C4-2B (cell line): Measurements from ENCODE around the gene HNRNPF.

Experiments
- H3K27ac ChIP-seq: fragments of 450-650 bp; 2 replicates; pipeline ENCODE4 v1.5.1; 2017
- ZFX ChIP-seq: fragments of 450-650 bp; IDR thresholded peaks from 2 replicates; pipeline ENCODE4 v1.6.1; 2017
- TF ChIP-seq, protein P1 (sequence below): fragments of 450-650 bp; conservative IDR thresholded peaks from 2 replicates; pipeline ENCODE4 v1.5.1; 2017; ENCODE audit warnings: mild to moderate bottlenecking

Gene HNRNPF

GRCh38 chr10:43407148-43407575 is 1.8 kb downstream of the HNRNPF start:
- peak overlapping the region; percentile 99 for H3K27ac ChIP-seq
- TF ChIP-seq ZFX, result peak; percentile 64
- TF ChIP-seq, protein P1, sequence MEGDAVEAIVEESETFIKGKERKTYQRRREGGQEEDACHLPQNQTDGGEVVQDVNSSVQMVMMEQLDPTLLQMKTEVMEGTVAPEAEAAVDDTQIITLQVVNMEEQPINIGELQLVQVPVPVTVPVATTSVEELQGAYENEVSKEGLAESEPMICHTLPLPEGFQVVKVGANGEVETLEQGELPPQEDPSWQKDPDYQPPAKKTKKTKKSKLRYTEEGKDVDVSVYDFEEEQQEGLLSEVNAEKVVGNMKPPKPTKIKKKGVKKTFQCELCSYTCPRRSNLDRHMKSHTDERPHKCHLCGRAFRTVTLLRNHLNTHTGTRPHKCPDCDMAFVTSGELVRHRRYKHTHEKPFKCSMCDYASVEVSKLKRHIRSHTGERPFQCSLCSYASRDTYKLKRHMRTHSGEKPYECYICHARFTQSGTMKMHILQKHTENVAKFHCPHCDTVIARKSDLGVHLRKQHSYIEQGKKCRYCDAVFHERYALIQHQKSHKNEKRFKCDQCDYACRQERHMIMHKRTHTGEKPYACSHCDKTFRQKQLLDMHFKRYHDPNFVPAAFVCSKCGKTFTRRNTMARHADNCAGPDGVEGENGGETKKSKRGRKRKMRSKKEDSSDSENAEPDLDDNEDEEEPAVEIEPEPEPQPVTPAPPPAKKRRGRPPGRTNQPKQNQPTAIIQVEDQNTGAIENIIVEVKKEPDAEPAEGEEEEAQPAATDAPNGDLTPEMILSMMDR, result no peak

DNA sequence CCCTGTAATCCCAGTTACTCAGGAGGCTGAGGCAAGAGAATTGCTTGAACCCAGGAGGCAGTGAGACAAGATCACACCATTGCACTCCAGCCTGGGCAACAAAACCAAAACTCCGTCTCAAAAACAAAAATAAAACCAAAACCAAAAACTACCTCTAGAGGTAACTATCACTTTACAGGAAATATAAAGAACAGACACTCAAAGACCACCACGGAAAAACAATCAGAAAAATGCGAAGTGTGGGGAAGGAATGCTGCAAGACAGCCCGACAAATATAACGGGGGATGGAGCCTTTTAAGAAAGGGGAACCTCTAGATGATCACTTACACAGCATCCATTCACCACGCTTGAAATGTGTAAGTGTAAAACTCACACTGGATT is 4.3 kb downstream of the HNRNPF start:
- H3K27ac ChIP-seq, result peak overlapping the region; percentile 10
- TF ChIP-seq, protein P1, result no peak
- TF ChIP-seq ZFX, result no peak

DNA sequence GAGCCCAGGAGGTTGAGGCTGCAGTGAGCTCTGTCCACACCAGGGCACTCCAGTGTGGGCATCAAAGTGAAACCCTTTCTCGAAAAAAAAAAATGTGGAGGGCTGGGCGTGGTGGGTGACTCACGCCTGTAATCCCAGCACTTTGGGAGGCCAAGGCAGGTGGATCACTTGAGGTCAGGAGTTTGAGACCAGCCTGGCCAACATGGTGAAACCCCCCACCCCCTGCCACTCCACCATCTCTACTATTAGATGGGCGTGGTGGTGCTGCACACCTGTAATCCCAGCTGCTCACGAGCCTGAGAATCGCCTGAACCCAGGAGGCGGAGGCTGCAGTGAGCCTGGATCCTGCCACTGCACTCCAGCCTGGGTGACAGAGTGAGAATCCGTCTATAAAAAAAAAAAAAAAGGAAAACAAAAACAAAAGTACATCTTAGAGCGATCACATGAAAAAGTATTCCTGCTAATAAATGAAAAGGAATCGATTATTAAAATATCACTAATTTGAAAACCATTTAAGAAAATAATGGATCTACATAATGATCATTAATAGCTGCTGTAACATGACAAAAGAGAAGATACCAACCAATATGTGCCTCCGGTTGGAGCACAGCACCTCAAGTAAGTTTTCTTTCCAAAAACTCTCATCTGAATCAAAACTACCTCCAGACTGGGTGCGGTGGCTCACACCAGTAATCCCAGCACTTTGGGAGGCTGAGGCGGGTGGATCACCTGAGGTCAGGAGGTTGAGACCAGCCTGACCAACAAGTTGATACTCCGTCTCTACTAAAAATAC is 4.9 kb downstream of the HNRNPF start:
- H3K27ac ChIP-seq, result peak overlapping the region; percentile 10
- no peak for TF ChIP-seq ZFX
- TF ChIP-seq, protein P1, result no peak

DNA sequence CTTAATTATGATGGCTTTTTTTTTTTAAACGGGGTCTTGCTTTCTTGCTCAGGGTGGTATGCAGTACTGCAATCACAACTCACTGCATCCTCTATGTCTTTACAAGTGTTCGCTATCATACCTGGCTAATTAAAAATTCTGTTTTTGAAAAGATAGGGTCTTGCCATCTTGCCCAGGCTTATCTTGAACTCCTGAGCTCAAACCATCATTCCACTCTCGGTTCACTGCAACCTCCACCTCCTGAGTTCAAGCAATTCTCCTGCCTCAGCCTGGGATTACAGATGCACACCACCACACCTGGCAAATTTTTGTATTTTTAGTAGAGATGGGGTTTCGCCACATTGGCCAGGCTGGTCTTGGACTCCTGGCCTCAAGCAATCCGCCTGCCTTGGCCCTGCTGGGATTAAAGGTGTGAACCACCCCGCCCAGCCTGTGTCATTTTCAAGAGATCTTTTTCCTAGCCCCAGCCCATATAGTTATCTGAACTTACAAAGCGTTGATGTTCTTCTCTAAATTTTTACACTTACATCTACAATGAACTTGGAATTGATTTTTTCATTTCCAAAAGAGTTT is 6.0 kb downstream of the HNRNPF start:
- H3K27ac ChIP-seq, result 0 out of 2 replicates have a peak overlapping the region, but pooled peaks have one; percentile 17
- no peak for TF ChIP-seq ZFX
- TF ChIP-seq, protein P1, result no peak

DNA sequence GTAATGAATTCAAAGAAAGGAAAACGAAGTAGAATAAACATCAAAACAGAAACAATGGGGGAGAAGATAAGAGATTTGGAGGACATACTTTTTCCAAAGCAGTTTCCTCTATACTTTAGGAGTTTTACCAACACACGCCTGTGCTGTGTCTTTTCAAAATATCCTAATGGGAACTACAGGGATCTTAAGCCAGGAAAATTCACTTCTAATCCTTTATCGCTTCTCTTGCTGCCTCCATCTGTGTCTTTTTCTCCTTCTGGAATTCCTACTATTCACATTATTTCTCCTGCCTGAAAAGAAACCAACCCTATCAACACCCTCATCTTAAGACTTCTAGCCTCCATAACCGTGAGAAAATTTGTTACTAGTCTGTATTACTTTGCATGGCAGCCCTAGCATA is 6.8 kb downstream of the HNRNPF start:
- no peak overlapping the region for H3K27ac ChIP-seq
- TF ChIP-seq, protein P1, result no peak
- no peak for TF ChIP-seq ZFX

DNA sequence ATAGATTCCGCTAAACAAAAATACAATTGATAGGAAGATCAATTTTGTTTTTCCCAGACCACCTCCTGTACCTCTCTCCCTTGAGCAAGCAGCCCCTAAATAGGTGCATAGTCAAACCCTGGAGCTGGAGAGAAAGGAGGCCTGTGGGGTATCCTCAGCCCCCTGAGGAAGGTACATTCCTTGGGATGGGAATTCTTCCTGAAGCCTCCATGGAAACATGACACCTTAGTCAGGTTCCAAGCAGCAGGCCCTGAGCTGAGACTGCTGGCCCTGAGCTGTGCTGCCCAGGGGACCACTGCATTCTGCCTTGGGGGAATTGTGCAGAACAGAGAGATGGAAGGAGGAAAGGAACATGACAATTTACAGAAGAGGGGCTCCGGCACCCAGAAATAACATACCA is 7.4 kb downstream of the HNRNPF start:
- TF ChIP-seq, protein P1, result no peak
- TF ChIP-seq ZFX, result no peak
- no peak overlapping the region for H3K27ac ChIP-seq
